K562 (cell line): ENCODE data around the gene PTRH2. TPM values are rescaled to one million over a fixed set of nuclear protein-coding genes. Genes with fewer than 3 reads are reported as not detected.

Experiments
- ATF4 ChIP-seq: fragments of 450-650 bp; formaldehyde crosslinking; IDR thresholded peaks from 2 replicates; pipeline ENCODE4 v1.4.0; 2022; ENCODE audit warnings: mild to moderate bottlenecking, moderate library complexity
- MAFK ChIP-seq: IDR thresholded peaks from 2 replicates; pipeline ENCODE4 v1.6.1; 2011; ENCODE audit warnings: low read length, improper control_type of control experiment
- NR1H2 ChIP-seq: sonication (generic); formaldehyde crosslinking; IDR thresholded peaks from 2 replicates; pipeline ENCODE4 v1.4.0; 2020; ENCODE audit warnings: mild to moderate bottlenecking, missing genetic modification reagents
- NR2F6 ChIP-seq: fragments of 450-650 bp; formaldehyde crosslinking; IDR thresholded peaks from 2 replicates; pipeline ENCODE4 v1.4.0; 2020; ENCODE audit warnings: mild to moderate bottlenecking
- POLR2G ChIP-seq: fragments of 200-400 bp; formaldehyde crosslinking; IDR thresholded peaks from 2 replicates; pipeline ENCODE4 v1.6.1; 2017; ENCODE audit warnings: low read depth, mild to moderate bottlenecking, antibody characterized with exemption, low read length, moderate library complexity
- RBBP5 ChIP-seq: fragments of 200-600 bp; sonication (generic); IDR thresholded peaks from 2 replicates; pipeline ENCODE4 v1.6.1; 2012; ENCODE audit warnings: borderline replicate concordance, mild to moderate bottlenecking, low read length, control low read depth, inconsistent platforms; ENCODE audit not compliant: insufficient read depth, poor library complexity, severe bottlenecking
- RERE ChIP-seq: sonication (generic); formaldehyde crosslinking; IDR thresholded peaks from 2 replicates; pipeline ENCODE4 v1.8.0; 2023; ENCODE audit warnings: missing genetic modification reagents, mild to moderate bottlenecking, borderline replicate concordance
- RNF219 ChIP-seq: fragments of 250-450 bp; sonication (Bioruptor Pico); IDR thresholded peaks from 2 replicates; pipeline ENCODE4 v1.5.0; 2022; ENCODE audit warnings: mild to moderate bottlenecking
- RREB1 ChIP-seq: fragments of 250-450 bp; sonication (Bioruptor Pico); IDR thresholded peaks from 2 replicates; pipeline ENCODE4 v1.4.0; 2020
- SMARCC2 ChIP-seq: fragments of 450-650 bp; IDR thresholded peaks from 2 replicates; pipeline ENCODE4 v1.6.1; 2017; ENCODE audit warnings: antibody characterized with exemption, moderate library complexity, mild to moderate bottlenecking, low read depth
- TCFL5 ChIP-seq: fragments of 250-450 bp; sonication (Bioruptor Pico); conservative IDR thresholded peaks from 2 replicates; pipeline ENCODE4 v1.6.1; 2021; ENCODE audit warnings: mild to moderate bottlenecking, moderate library complexity, matching md5 sums
- TGIF2 ChIP-seq: sonication (generic); formaldehyde crosslinking; IDR thresholded peaks from 2 replicates; pipeline ENCODE4 v1.8.1; 2022; ENCODE audit warnings: mild to moderate bottlenecking, missing genetic modification reagents, moderate library complexity
- THAP7 ChIP-seq: fragments of 250-450 bp; sonication (Bioruptor Pico); IDR thresholded peaks from 2 replicates; pipeline ENCODE4 v1.5.0; 2021
- polyA plus RNA-seq, 8 experiments: library from polyadenylated mRNA; depleted of rRNA in 4 of 8; stranded (reverse) in 5 of 8; unstranded in 3 of 8; fragments of >200 nt; fragmentation: Nextera tagmentation in 2 of 8; fragmentation: Illumina TruSeq in 1 of 8; extraction: Ambion mirVana in 2 of 8; extraction: Trizol in 1 of 8; gene quantifications; 2 replicates each; pipeline versions ENCODE4 v1.2.1 to v1.2.3, GENCODE V29; 2011 to 2014; ENCODE audit warnings: inconsistent platforms in 1 of 8, missing spikeins in 1 of 8
- total RNA-seq, 7 experiments: library from RNA; depleted of rRNA in 6 of 7; stranded (reverse); fragments of >200 nt in 6 of 7; fragmentation: Illumina TruSeq in 2 of 7; extraction: Trizol in 2 of 7; gene quantifications; 2 replicates each; pipeline versions ENCODE4 v1.2.1 to v1.2.3, GENCODE V29; 2011 to 2021; ENCODE audit warnings: low replicate concordance in 1 of 7

PTRH2 gene
- total and polyA plus RNA-seq, 9 of the 15 experiments (the other 6 are each of a cell fraction or from before 2014, with no cell fraction given), result 53.1 to 210 (median 126) TPM

- TF ChIP-seq RNF219 (CRISPR knock-in tag) (no peak), MAFK (no peak), ATF4 (CRISPR knock-in tag) (no peak), NR1H2 (CRISPR knock-in tag) (no peak), RERE (CRISPR knock-in tag) (no peak), RREB1 (CRISPR knock-in tag) (no peak), RBBP5 (no peak), NR2F6 (no peak), POLR2G (0 out of 2 replicates have a peak, but pooled peaks have one; percentile 27), TCFL5 (CRISPR knock-in tag) (no peak), SMARCC2 (no peak), TGIF2 (CRISPR knock-in tag) (no peak), THAP7 (no peak)
Measured at GRCh38 chr17:59699218-59699617, 8.0 kb downstream of the PTRH2 start (continued).
